ENCODE results near the gene PCYT2. TPM values are rescaled to one million over a fixed set of nuclear protein-coding genes. Genes with fewer than 3 reads are reported as not detected.
A peak's percentile ranks its signal among the peaks of the same experiment; 100 is the strongest.

The PCYT2 gene
- total and polyA plus RNA-seq, 5 donors from 2014 or later: 25.6 to 30.9 (median 28.0) TPM

DNA sequence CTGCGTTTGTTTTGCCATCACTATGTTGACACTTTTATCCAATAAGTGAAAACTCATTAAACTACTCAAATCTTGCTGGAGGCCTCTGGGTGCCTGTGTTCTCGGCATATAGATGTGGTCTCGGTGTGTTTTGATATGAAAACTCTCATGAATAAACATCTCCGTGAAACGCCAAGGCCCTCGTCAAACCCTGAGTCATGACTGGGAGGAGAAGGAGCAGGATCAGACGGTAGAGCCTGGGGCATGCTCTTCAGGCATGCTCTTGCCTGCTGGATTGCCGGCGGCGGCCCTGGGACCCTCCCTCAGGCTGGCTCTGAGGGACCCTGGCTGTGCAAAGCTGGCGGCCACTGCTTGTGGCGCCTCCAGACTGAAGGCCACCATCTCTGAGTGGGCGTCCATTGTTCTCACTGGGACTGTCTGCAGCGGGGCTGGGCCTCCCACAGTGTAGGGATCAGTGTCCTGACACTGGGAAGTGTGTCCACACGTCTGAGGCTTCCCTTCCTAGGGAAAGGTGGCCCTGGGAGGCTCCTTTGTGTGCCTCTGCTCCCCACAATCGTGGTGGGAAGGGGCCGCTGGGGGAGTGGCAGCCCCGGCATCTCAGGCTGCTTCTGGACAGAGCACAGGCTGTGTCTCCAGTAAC, 10.9 kb downstream of the PCYT2 start:
- no peak overlapping the region for H3K4me3 ChIP-seq (ENCODE audit: low read depth, low read length)
- peaks cover 38% of the 10 kb centered on the region for H3K36me3 ChIP-seq (ENCODE audit: control insufficient read depth, insufficient read depth, low read length)
- no peak for ATAC-seq (ENCODE audit: low read depth in 2 of 2)
- H3K27ac ChIP-seq (ENCODE audit: insufficient read depth, low read length, poor library complexity, severe bottlenecking): no peak overlapping the region
- H3K4me1 ChIP-seq (ENCODE audit: control insufficient read depth, insufficient read depth, low read length, poor library complexity, severe bottlenecking): peaks cover 12% of the 10 kb centered on the region
- no peak for DNase-seq
- Mint-ChIP-seq H3K4me3 (peak overlapping the region in 2 of 4 donors; percentile 45 to 54), H3K4me1 (peaks cover 0 to 10% (median 3%) of the 10 kb centered on the region in 4 donors), H3K27ac (no peak overlapping the region), H3K36me3 (peaks cover 19% of the 10 kb centered on the region), H3K9me3 (no peaks in the 10 kb centered on the region), H3K27me3 (peaks cover 9% of the 10 kb centered on the region)
- H3K27me3 ChIP-seq (ENCODE audit: control insufficient read depth, insufficient read depth, low read length): no peaks in the 10 kb centered on the region
- no peaks in the 10 kb centered on the region for H3K9me3 ChIP-seq (ENCODE audit: control insufficient read depth in 2 of 2, low read length in 2 of 2)

DNA sequence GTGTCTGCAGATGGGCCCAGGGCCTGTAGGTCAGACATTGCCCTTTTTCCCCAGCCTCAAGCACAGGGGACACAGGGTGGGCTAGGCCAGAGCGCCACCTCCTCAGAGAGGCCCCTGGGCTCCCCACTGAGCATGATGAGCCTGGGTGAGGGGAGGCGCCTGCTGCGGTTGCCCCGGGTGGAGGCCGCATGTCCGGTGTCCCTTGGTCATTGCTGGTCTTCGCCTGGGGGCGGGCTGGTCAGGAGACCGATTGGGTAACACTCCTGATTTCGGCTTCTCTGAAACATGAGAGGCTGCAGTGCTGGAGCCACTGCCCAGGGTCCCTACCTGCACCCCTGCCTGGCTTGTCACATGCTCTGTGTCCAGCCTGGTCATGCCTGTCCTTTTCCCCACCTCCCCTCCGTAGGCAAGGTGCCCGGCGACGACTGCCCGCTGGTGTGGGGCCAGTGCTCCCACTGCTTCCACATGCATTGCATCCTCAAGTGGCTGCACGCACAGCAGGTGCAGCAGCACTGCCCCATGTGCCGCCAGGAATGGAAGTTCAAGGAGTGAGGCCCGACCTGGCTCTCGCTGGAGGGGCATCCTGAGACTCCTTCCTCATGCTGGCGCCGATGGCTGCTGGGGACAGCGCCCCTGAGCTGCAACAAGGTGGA, 11.6 kb downstream of the PCYT2 start:
- Histone ChIP-seq H3K9me3 (ENCODE audit: control insufficient read depth in 2 of 2, low read length in 2 of 2) (no peaks in the 10 kb centered on the region), H3K27ac (ENCODE audit: insufficient read depth, low read length, poor library complexity, severe bottlenecking) (no peak overlapping the region), H3K27me3 (ENCODE audit: control insufficient read depth, insufficient read depth, low read length) (no peaks in the 10 kb centered on the region), H3K36me3 (ENCODE audit: control insufficient read depth, insufficient read depth, low read length) (peaks cover 42% of the 10 kb centered on the region), H3K4me3 (ENCODE audit: low read depth, low read length) (no peak overlapping the region), H3K4me1 (ENCODE audit: control insufficient read depth, insufficient read depth, low read length, poor library complexity, severe bottlenecking) (peaks cover 12% of the 10 kb centered on the region)
- ATAC-seq (ENCODE audit: low read depth in 2 of 2) (no peak), DNase-seq (no peak)
- Mint-ChIP-seq H3K4me3 (no peak overlapping the region), H3K4me1 (peaks cover 0 to 10% (median 3%) of the 10 kb centered on the region in 4 donors), H3K27ac (no peak overlapping the region), H3K9me3 (no peaks in the 10 kb centered on the region), H3K36me3 (peaks cover 21% of the 10 kb centered on the region), H3K27me3 (peaks cover 9% of the 10 kb centered on the region)

DNA sequence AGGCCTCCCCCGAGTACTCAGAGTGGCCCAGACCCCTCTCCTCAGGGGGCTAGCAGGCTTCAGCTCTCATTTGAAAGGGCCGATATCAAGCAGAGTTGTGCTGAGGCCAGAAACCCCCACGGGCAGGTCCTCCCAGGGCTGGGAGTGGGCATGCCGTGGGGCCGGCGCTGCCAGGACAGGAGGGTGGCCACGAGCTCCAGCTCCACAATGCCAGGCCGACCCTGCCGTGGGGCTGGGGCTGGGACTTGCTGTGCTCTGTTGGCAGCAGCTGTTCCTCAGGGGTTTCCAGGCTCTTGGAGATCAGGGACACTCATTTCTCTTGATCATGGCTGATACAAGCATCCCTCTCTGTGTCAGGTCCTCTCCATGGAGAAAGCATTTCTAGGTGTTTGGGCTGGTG, 12.3 kb downstream of the PCYT2 start:
- Histone ChIP-seq H3K36me3 (ENCODE audit: control insufficient read depth, insufficient read depth, low read length) (peaks cover 44% of the 10 kb centered on the region), H3K9me3 (ENCODE audit: control insufficient read depth in 2 of 2, low read length in 2 of 2) (no peaks in the 10 kb centered on the region), H3K27ac (ENCODE audit: insufficient read depth, low read length, poor library complexity, severe bottlenecking) (no peak overlapping the region), H3K4me3 (ENCODE audit: low read depth, low read length) (no peak overlapping the region), H3K4me1 (ENCODE audit: control insufficient read depth, insufficient read depth, low read length, poor library complexity, severe bottlenecking) (peaks cover 12% of the 10 kb centered on the region), H3K27me3 (ENCODE audit: control insufficient read depth, insufficient read depth, low read length) (no peaks in the 10 kb centered on the region)
- Mint-ChIP-seq H3K4me3 (no peak overlapping the region), H3K36me3 (peaks cover 21% of the 10 kb centered on the region), H3K27ac (no peak overlapping the region), H3K27me3 (peaks cover 9% of the 10 kb centered on the region), H3K4me1 (peaks cover 0 to 10% (median 3%) of the 10 kb centered on the region in 4 donors), H3K9me3 (no peaks in the 10 kb centered on the region)
- DNase-seq (no peak), ATAC-seq (ENCODE audit: low read depth in 2 of 2) (no peak)

DNA sequence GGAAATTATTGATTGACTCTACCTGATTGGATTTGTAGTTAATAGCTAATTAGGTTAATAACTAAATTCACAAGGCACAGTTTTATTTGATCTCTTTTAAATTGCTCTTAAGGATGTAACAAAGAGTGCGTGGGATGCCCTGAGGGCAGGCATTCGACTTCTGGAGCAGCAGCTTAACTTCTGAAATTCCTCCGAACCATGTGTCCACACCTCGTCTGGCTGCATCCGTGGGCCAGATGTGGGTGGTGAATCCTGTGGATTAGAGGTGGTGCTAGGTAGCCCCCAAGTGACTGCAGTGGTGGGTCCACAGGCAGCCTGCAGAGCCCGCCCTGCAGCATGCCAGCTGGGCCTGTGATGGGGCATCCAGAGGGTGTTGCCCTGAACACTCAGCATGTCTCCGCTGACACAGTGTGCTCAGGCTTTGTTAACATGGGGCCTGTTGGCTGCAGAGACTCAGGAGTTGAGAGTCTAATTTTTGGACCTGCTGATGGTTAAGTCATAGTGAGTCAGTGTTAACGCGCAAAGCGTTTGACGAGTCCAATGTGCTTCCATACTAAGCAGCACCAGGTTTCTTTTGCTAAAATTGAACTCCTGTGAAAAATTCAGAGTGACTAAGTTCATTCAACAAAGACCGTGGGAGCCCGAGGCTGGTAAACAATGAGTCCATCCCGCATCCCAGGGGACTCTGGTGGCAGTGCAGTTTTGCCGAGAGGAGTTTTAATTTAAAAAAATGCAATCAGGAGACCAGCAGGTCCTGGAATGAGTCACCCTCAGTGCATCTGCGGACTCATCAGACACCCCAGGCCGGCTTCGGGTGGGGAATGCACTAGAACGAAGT, 13.0 kb downstream of the PCYT2 start:
- Mint-ChIP-seq H3K9me3 (no peaks in the 10 kb centered on the region), H3K27me3 (peaks cover 9% of the 10 kb centered on the region)

DNA sequence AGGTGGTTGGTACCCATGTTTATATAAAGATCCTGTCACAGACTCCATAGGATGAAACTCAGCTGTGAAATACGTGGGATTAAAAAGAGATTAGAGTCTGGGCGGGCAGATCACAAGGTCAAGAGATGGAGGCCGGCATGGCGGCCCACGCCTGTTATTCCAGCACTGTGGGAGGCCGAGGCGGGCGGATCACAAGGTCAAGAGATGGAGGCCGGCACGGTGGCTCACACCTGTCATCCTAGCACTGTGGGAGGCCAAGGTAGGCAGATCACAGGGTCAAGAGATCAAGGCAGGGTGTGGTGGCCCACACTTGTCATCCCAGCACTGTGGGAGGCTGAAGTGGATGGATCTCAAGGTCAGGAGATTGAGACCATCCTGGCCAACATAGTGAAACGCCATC, 15.8 kb downstream of the PCYT2 start:
- Mint-ChIP-seq H3K36me3 (peaks cover 15% of the 10 kb centered on the region), H3K27ac (peak overlapping the region in 1 of 3 donors; percentile 60), H3K27me3 (no peaks in the 10 kb centered on the region), H3K9me3 (no peaks in the 10 kb centered on the region), H3K4me1 (peaks cover 0 to 15% (median 0%) of the 10 kb centered on the region in 4 donors), H3K4me3 (peak overlapping the region in 2 of 4 donors; percentile 4 to 29)
- H3K36me3 ChIP-seq (ENCODE audit: control insufficient read depth, insufficient read depth, low read length): peaks cover 44% of the 10 kb centered on the region
- H3K9me3 ChIP-seq (ENCODE audit: control insufficient read depth in 2 of 2, low read length in 2 of 2): no peaks in the 10 kb centered on the region
- no peak overlapping the region for H3K27ac ChIP-seq (ENCODE audit: insufficient read depth, low read length, poor library complexity, severe bottlenecking)
- no peak for ATAC-seq (ENCODE audit: low read depth in 2 of 2)
- H3K4me1 ChIP-seq (ENCODE audit: control insufficient read depth, insufficient read depth, low read length, poor library complexity, severe bottlenecking): peaks cover 11% of the 10 kb centered on the region
- no peaks in the 10 kb centered on the region for H3K27me3 ChIP-seq (ENCODE audit: control insufficient read depth, insufficient read depth, low read length)
- no peak for DNase-seq
- H3K4me3 ChIP-seq (ENCODE audit: low read depth, low read length): no peak overlapping the region

More for the DNA sequence above, 13.0 kb downstream of the PCYT2 start:
- Mint-ChIP-seq H3K36me3 (peaks cover 21% of the 10 kb centered on the region), H3K4me1 (peaks cover 0 to 14% (median 3%) of the 10 kb centered on the region in 4 donors), H3K27ac (no peak overlapping the region), H3K4me3 (peak overlapping the region in 1 of 4 donors; percentile 60)
- DNase-seq (no peak), ATAC-seq (ENCODE audit: low read depth in 2 of 2) (no peak)
- Histone ChIP-seq H3K36me3 (ENCODE audit: control insufficient read depth, insufficient read depth, low read length) (peaks cover 44% of the 10 kb centered on the region), H3K27ac (ENCODE audit: insufficient read depth, low read length, poor library complexity, severe bottlenecking) (no peak overlapping the region), H3K4me3 (ENCODE audit: low read depth, low read length) (no peak overlapping the region), H3K4me1 (ENCODE audit: control insufficient read depth, insufficient read depth, low read length, poor library complexity, severe bottlenecking) (peaks cover 12% of the 10 kb centered on the region), H3K9me3 (ENCODE audit: control insufficient read depth in 2 of 2, low read length in 2 of 2) (no peaks in the 10 kb centered on the region), H3K27me3 (ENCODE audit: control insufficient read depth, insufficient read depth, low read length) (no peaks in the 10 kb centered on the region)

DNA sequence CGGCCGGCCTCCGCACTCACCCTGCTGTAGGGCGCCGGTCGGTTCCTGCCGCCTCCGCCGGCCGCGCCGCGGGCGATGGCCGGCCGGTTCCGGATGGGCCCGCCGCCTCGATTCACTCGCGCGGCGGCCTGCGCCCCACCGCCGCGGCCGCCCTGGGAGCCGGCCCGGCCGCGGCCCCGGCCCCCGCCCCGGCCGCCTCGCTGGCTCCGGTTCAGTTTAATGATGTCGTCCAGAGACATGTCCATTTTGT, 20.0 kb downstream of the PCYT2 start:
- Histone ChIP-seq H3K27me3 (ENCODE audit: control insufficient read depth, insufficient read depth, low read length) (no peaks in the 10 kb centered on the region), H3K4me3 (ENCODE audit: low read depth, low read length) (no peak overlapping the region), H3K36me3 (ENCODE audit: control insufficient read depth, insufficient read depth, low read length) (peaks cover 45% of the 10 kb centered on the region), H3K4me1 (ENCODE audit: control insufficient read depth, insufficient read depth, low read length, poor library complexity, severe bottlenecking) (peaks cover 22% of the 10 kb centered on the region), H3K27ac (ENCODE audit: insufficient read depth, low read length, poor library complexity, severe bottlenecking) (peak overlapping the region; percentile 85), H3K9me3 (ENCODE audit: control insufficient read depth in 2 of 2, low read length in 2 of 2) (no peaks in the 10 kb centered on the region)
- Mint-ChIP-seq H3K4me3 (peak overlapping the region; percentile 93 to 97 (median 96)), H3K9me3 (no peaks in the 10 kb centered on the region), H3K4me1 (peaks cover 0 to 30% (median 1%) of the 10 kb centered on the region in 4 donors), H3K27me3 (no peaks in the 10 kb centered on the region), H3K36me3 (peaks cover 14% of the 10 kb centered on the region), H3K27ac (peak overlapping the region; percentile 94 to 99 (median 98))
- ATAC-seq (ENCODE audit: low read depth in 2 of 2): no peak
- DNase-seq: no peak

DNA sequence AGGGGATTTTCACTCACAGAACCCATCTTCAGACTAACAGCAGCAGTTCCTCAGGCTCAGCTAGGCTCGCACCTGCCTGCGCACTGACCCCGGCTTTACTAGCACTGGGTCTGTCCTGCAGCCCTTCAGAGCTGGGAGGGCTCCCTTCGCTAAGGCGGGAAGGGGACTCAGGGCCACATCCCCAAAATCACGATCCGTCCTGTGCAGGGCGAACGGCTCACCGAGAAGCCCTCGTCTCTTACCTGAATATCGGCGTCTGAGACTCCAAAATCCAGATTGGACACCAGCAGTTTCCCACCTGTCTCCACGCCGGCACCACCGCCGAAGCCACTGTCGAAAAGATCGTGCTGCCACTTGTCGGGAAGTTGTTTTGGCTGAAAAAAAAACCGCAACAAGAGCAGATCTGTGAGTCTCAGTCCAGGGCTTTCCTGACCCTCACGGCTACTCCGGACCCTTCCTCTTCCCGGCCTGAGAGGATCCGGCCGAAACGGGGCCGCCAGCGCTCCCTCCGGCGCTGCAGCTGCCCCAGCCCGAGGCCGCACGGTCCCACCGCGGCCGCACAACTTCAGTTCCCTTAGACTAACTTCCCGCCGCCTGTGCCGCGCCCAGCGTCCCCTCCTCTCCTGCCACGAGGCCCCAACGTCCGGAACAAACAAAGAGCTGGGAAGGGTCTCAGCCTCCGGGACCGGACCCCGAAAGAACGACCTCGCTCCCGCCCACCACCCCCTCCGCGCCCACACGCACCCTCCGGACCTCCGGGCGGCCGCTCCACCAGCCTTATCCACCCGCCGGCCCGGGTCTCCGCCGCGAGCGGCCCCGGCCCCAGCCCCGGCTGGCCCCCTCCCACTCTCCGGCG, 20.5 kb downstream of the PCYT2 start:
- DNase-seq (peak in 2 of 3 donors; percentile 16 to 52), ATAC-seq (ENCODE audit: low read depth in 2 of 2) (no peak)
- Histone ChIP-seq H3K36me3 (ENCODE audit: control insufficient read depth, insufficient read depth, low read length) (peaks cover 49% of the 10 kb centered on the region), H3K4me1 (ENCODE audit: control insufficient read depth, insufficient read depth, low read length, poor library complexity, severe bottlenecking) (peaks cover 22% of the 10 kb centered on the region), H3K4me3 (ENCODE audit: low read depth, low read length) (peak overlapping the region; percentile 65), H3K27ac (ENCODE audit: insufficient read depth, low read length, poor library complexity, severe bottlenecking) (peak overlapping the region; percentile 85), H3K9me3 (ENCODE audit: control insufficient read depth in 2 of 2, low read length in 2 of 2) (no peaks in the 10 kb centered on the region), H3K27me3 (ENCODE audit: control insufficient read depth, insufficient read depth, low read length) (no peaks in the 10 kb centered on the region)
- H3K27ac Mint-ChIP-seq: peak overlapping the region; percentile 83 to 94 (median 93)
- H3K4me1 Mint-ChIP-seq: peaks cover 0 to 31% (median 2%) of the 10 kb centered on the region in 4 donors
- peak overlapping the region; percentile 86 to 96 (median 91) for H3K4me3 Mint-ChIP-seq
- peaks cover 16% of the 10 kb centered on the region for H3K36me3 Mint-ChIP-seq
- H3K27me3 Mint-ChIP-seq: no peaks in the 10 kb centered on the region
- no peaks in the 10 kb centered on the region for H3K9me3 Mint-ChIP-seq
